HEK293 (cell line): ENCODE data around the gene TBC1D8.

ENCODE experiments used
- CTCF ChIA-PET: fragments of 350-600 bp; formaldehyde crosslinking; extraction: SDS; loops from one replicate; lab custom pipeline; 2021; ENCODE audit warnings: antibody characterized with exemption; lab: Yijun Ruan, JAX
- POLR2A ChIA-PET: fragments of 300-600 bp; formaldehyde crosslinking; extraction: SDS; loops from one replicate; lab custom pipeline; 2020; ENCODE audit warnings: antibody characterized with exemption, inconsistent platforms; lab: Yijun Ruan, JAX
- H3K27ac ChIP-seq: fragments of 200-500 bp; sonication (Bioruptor generic); 2 replicates; pipeline ENCODE4 v1.5.1; 2014; ENCODE audit warnings: low read depth, low read length, control low read depth, inconsistent platforms; ENCODE audit errors: extremely low read depth
- H3K36me3 ChIP-seq, 2 experiments: fragments of 200-500 bp in 1 of 2; sonication (Bioruptor generic) in 1 of 2; 1 replicate in 1 of 2; 2 replicates in 1 of 2; pipeline ENCODE4 v1.5.1; 2014 to 2017; ENCODE audit warnings: inconsistent platforms in 2 of 2, low read length in 2 of 2; ENCODE audit not compliant: control insufficient read depth in 2 of 2, insufficient read depth in 1 of 2
- H3K4me1 ChIP-seq: fragments of 200-500 bp; sonication (Bioruptor generic); 2 replicates; pipeline ENCODE4 v1.5.1; 2014; ENCODE audit warnings: mild to moderate bottlenecking, low read length, inconsistent platforms; ENCODE audit not compliant: control insufficient read depth, insufficient read depth
- H3K4me3 ChIP-seq: 2 replicates; pipeline ENCODE4 v1.5.1; 2011; ENCODE audit warnings: low read depth, mild to moderate bottlenecking, control low read depth, low read length, moderate library complexity
- H3K9me3 ChIP-seq: fragments of 200-500 bp; sonication (Bioruptor generic); 2 replicates; pipeline ENCODE4 v1.5.1; 2014; ENCODE audit warnings: low read depth, low read length, inconsistent platforms; ENCODE audit not compliant: control insufficient read depth, insufficient read depth
- CTCF ChIP-seq: fragments of 450-650 bp; formaldehyde crosslinking; IDR thresholded peaks from 2 replicates; pipeline ENCODE4 v1.5.1; 2016; ENCODE audit warnings: missing biosample characterization, missing genetic modification characterization
- KLF17 ChIP-seq: fragments of 450-650 bp; formaldehyde crosslinking; IDR thresholded peaks from 2 replicates; pipeline ENCODE4 v1.5.1; 2016; ENCODE audit warnings: missing biosample characterization, missing genetic modification characterization
- MEIS1 ChIP-seq: sonication (generic); formaldehyde crosslinking; IDR thresholded peaks from 2 replicates; pipeline ENCODE4 v1.8.1; 2022; ENCODE audit warnings: missing genetic modification reagents, mild to moderate bottlenecking, borderline replicate concordance
- OVOL3 ChIP-seq: fragments of 450-650 bp; formaldehyde crosslinking; IDR thresholded peaks from 2 replicates; pipeline ENCODE4 v1.5.1; 2016; ENCODE audit warnings: missing biosample characterization, missing genetic modification characterization
- SCRT2 ChIP-seq: fragments of 450-650 bp; formaldehyde crosslinking; IDR thresholded peaks from 2 replicates; pipeline ENCODE4 v1.5.1; 2016; ENCODE audit warnings: missing biosample characterization, missing genetic modification characterization
- ZBTB21 ChIP-seq: fragments of 450-650 bp; formaldehyde crosslinking; IDR thresholded peaks from 2 replicates; pipeline ENCODE4 v1.5.1; 2017; ENCODE audit warnings: missing biosample characterization, missing genetic modification characterization
- ZBTB7A ChIP-seq: fragments of 450-650 bp; formaldehyde crosslinking; IDR thresholded peaks from 2 replicates; pipeline ENCODE4 v1.5.1; 2016; ENCODE audit warnings: low read depth, missing biosample characterization, missing genetic modification characterization
- ZBTB8A ChIP-seq: fragments of 450-650 bp; formaldehyde crosslinking; IDR thresholded peaks from 2 replicates; pipeline ENCODE4 v1.5.1; 2016; ENCODE audit warnings: missing biosample characterization, missing genetic modification characterization
- ZFP3 ChIP-seq: fragments of 450-650 bp; formaldehyde crosslinking; IDR thresholded peaks from 2 replicates; pipeline ENCODE4 v1.5.1; 2016; ENCODE audit warnings: low read depth, missing biosample characterization, missing genetic modification characterization
- ZIC2 ChIP-seq: fragments of 450-650 bp; formaldehyde crosslinking; IDR thresholded peaks from 2 replicates; pipeline ENCODE4 v1.5.1; 2016; ENCODE audit warnings: missing biosample characterization, missing genetic modification characterization
- ZNF112 ChIP-seq: fragments of 450-650 bp; formaldehyde crosslinking; IDR thresholded peaks from 2 replicates; pipeline ENCODE4 v1.5.0; 2017; ENCODE audit warnings: missing biosample characterization, missing genetic modification characterization
- ZNF148 ChIP-seq: fragments of 450-650 bp; formaldehyde crosslinking; IDR thresholded peaks from 2 replicates; pipeline ENCODE4 v1.5.0; 2017; ENCODE audit warnings: missing biosample characterization, missing genetic modification characterization, borderline replicate concordance
- ZNF174 ChIP-seq: fragments of 450-650 bp; formaldehyde crosslinking; IDR thresholded peaks from 2 replicates; pipeline ENCODE4 v1.5.0; 2017; ENCODE audit warnings: missing biosample characterization, mild to moderate bottlenecking, missing genetic modification characterization
- ZNF2 ChIP-seq: fragments of 450-650 bp; formaldehyde crosslinking; IDR thresholded peaks from 2 replicates; pipeline ENCODE4 v1.5.1; 2016; ENCODE audit warnings: missing biosample characterization, missing genetic modification characterization
- ZNF223 ChIP-seq: fragments of 450-650 bp; formaldehyde crosslinking; IDR thresholded peaks from 2 replicates; pipeline ENCODE4 v1.5.1; 2016; ENCODE audit warnings: missing biosample characterization, missing genetic modification characterization
- ZNF23 ChIP-seq: fragments of 450-650 bp; formaldehyde crosslinking; IDR thresholded peaks from 2 replicates; pipeline ENCODE4 v1.5.1; 2016; ENCODE audit warnings: missing biosample characterization, missing genetic modification characterization, borderline replicate concordance
- ZNF248 ChIP-seq: fragments of 450-650 bp; formaldehyde crosslinking; IDR thresholded peaks from 2 replicates; pipeline ENCODE4 v1.5.1; 2017; ENCODE audit warnings: missing biosample characterization, missing genetic modification characterization
- ZNF366 ChIP-seq: fragments of 450-650 bp; formaldehyde crosslinking; conservative IDR thresholded peaks from 2 replicates; pipeline ENCODE4 v1.5.1; 2016; ENCODE audit warnings: missing biosample characterization, missing genetic modification characterization
- ZNF394 ChIP-seq: fragments of 450-650 bp; formaldehyde crosslinking; IDR thresholded peaks from 2 replicates; pipeline ENCODE4 v1.5.1; 2016; ENCODE audit warnings: missing biosample characterization, missing genetic modification characterization, mild to moderate bottlenecking, moderate library complexity, borderline replicate concordance
- ZNF529 ChIP-seq: fragments of 450-650 bp; formaldehyde crosslinking; IDR thresholded peaks from 2 replicates; pipeline ENCODE4 v1.5.1; 2017; ENCODE audit warnings: missing genetic modification characterization, missing biosample characterization; ENCODE audit not compliant: insufficient replicate concordance
- ZNF621 ChIP-seq: fragments of 450-650 bp; formaldehyde crosslinking; IDR thresholded peaks from 2 replicates; pipeline ENCODE4 v1.5.1; 2017; ENCODE audit warnings: missing biosample characterization, missing genetic modification characterization
- ZNF664 ChIP-seq: fragments of 450-650 bp; formaldehyde crosslinking; IDR thresholded peaks from 2 replicates; pipeline ENCODE4 v1.5.1; 2016; ENCODE audit warnings: missing biosample characterization, missing genetic modification characterization
- ZNF768 ChIP-seq: fragments of 450-650 bp; formaldehyde crosslinking; IDR thresholded peaks from 2 replicates; pipeline ENCODE4 v1.5.1; 2018; ENCODE audit warnings: missing biosample characterization, mild to moderate bottlenecking, missing genetic modification characterization
- ZNF830 ChIP-seq: fragments of 450-650 bp; IDR thresholded peaks from 2 replicates; pipeline ENCODE4 v1.5.0; 2018; ENCODE audit warnings: missing biosample characterization, missing genetic modification characterization, low read depth, mild to moderate bottlenecking, moderate library complexity
- ZXDB ChIP-seq: fragments of 450-650 bp; formaldehyde crosslinking; IDR thresholded peaks from 2 replicates; pipeline ENCODE4 v1.5.1; 2016; ENCODE audit warnings: missing biosample characterization, missing genetic modification characterization
- TF ChIP-seq, protein P1 (sequence below): fragments of 450-650 bp; formaldehyde crosslinking; IDR thresholded peaks from 2 replicates; pipeline ENCODE4 v1.5.1; 2017; ENCODE audit warnings: missing biosample characterization, missing genetic modification characterization
- TF ChIP-seq, protein P2 (sequence below): fragments of 450-650 bp; formaldehyde crosslinking; IDR thresholded peaks from 2 replicates; pipeline ENCODE4 v1.5.1; 2016; ENCODE audit warnings: missing biosample characterization, missing genetic modification characterization

TBC1D8 gene

DNA sequence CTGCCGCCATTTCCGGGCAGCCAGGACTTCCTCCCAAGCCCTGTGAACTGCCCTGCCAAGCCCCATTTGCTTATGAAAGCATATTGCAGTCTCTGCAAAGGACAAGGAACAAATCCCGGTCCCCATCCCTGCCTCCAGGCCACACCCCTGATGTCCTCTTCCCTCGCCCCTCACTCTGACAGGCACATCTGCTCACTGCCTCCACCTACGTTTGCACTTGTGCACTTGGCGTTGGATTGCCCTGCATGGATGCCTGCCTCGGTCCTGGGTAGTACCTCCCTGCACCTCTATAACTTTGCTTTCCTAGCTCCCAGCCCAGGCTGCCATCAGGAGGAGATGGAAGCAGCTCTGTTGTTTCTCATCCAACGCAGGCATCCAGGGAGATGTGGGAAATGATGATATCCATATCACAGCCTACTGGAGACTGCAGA, 168.7 kb downstream of the TBC1D8 start:
- ChIA-PET CTCF (interaction anchor here (0.6 to 1.8 kb wide), 8 partner anchors 17 to 696 kb away, joined by 3 to 10 read pairs (median 4); no protein-coding TSS in a partner anchor), POLR2A (no interaction called here)
- Histone ChIP-seq H3K4me3 (no peak overlapping the region), H3K4me1 (no peaks in the 10 kb centered on the region), H3K27ac (no peak overlapping the region), H3K36me3 (peaks cover 0 to 5% of the 10 kb centered on the region in 2 experiments; a peak in 1 of 3 replicates), H3K9me3 (no peaks in the 10 kb centered on the region)
- TF ChIP-seq ZIC2 (tag by site-specific recombination) (no peak), ZBTB8A (no peak), ZNF394 (tag by site-specific recombination) (no peak), OVOL3 (tag by site-specific recombination) (no peak), ZNF23 (tag by site-specific recombination) (no peak), KLF17 (tag by site-specific recombination) (no peak), ZNF174 (no peak), ZBTB7A (tag by site-specific recombination) (no peak), ZNF148 (tag by site-specific recombination) (no peak), ZNF830 (no peak), ZNF248 (no peak), ZBTB21 (tag by site-specific recombination) (no peak), ZNF223 (tag by site-specific recombination) (no peak), ZNF2 (tag by site-specific recombination) (no peak), ZFP3 (no peak), SCRT2 (tag by site-specific recombination) (no peak)
- TF ChIP-seq, protein P1, sequence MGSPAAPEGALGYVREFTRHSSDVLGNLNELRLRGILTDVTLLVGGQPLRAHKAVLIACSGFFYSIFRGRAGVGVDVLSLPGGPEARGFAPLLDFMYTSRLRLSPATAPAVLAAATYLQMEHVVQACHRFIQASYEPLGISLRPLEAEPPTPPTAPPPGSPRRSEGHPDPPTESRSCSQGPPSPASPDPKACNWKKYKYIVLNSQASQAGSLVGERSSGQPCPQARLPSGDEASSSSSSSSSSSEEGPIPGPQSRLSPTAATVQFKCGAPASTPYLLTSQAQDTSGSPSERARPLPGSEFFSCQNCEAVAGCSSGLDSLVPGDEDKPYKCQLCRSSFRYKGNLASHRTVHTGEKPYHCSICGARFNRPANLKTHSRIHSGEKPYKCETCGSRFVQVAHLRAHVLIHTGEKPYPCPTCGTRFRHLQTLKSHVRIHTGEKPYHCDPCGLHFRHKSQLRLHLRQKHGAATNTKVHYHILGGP (tag by site-specific recombination), result no peak

DNA sequence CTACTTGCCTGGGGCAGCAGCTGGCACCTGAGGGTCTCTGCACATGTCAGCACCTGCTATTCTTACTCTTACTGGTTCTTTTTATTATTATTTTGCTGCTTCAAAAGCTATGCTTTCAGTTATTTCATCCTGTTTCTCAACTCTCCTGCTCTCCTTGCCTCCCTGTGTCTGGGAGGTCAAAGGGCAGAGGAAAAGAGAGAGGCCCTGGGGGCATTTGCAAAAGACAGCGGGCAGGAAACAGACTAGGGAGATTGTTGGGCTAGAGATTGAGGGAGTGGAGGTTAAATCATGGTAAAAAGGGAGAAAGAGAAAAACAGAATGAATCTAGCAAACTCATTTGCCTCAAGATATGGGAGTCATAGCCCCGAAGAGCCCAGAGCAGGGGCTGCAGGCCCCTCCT, 170.2 kb downstream of the TBC1D8 start:
- Histone ChIP-seq H3K4me1 (no peaks in the 10 kb centered on the region), H3K9me3 (no peaks in the 10 kb centered on the region), H3K36me3 (peaks cover 0 to 5% of the 10 kb centered on the region in 2 experiments; a peak in 1 of 3 replicates), H3K27ac (no peak overlapping the region), H3K4me3 (no peak overlapping the region)
- ChIA-PET CTCF (interaction anchor here (1.2 to 2.0 kb wide), 2 partner anchors 224 to 371 kb away, joined by 4 to 7 read pairs; no protein-coding TSS in a partner anchor), POLR2A (no interaction called here)
- TF ChIP-seq ZNF366 (tag by site-specific recombination), result no peak
- no peak for TF ChIP-seq ZNF621 (tag by site-specific recombination)
- no peak for TF ChIP-seq ZNF529 (tag by site-specific recombination)
- no peak for TF ChIP-seq ZNF112 (tag by site-specific recombination)
- no peak for TF ChIP-seq CTCF
- no peak for TF ChIP-seq ZNF664
- TF ChIP-seq ZXDB (tag by site-specific recombination), result no peak
- TF ChIP-seq MEIS1, result no peak
- TF ChIP-seq ZNF768 (tag by site-specific recombination), result no peak
- TF ChIP-seq, protein P2, sequence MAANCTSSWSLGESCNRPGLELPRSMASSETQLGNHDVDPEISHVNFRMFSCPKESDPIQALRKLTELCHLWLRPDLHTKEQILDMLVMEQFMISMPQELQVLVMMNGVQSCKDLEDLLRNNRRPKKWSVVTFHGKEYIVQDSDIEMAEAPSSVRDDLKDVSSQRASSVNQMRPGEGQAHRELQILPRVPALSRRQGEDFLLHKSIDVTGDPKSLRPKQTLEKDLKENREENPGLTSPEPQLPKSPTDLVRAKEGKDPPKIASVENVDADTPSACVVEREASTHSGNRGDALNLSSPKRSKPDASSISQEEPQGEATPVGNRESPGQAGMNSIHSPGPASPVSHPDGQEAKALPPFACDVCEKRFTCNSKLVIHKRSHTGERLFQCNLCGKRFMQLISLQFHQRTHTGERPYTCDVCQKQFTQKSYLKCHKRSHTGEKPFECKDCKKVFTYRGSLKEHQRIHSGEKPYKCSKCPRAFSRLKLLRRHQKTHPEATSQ (tag by site-specific recombination), result no peak
